Activated naive CD4-positive, alpha-beta T cell treated with anti-CD3 and anti-CD28 coated beads, Interleukin-2, amount 50 U/mL, for 72 hours (primary cell): ENCODE measurements around the gene LHX4. TPM values are rescaled to one million over a fixed set of nuclear protein-coding genes. Genes with fewer than 3 reads are reported as not detected.

Source experiments
- ATAC-seq, 2 donors: fragments of 150-1000 bp; cut with Tn5 transposase; 2 replicates each; pipeline ENCODE4 v1.10.0; 2021; ENCODE audit warnings: mild to moderate bottlenecking in 2 of 2, moderate library complexity in 2 of 2
- DNase-seq, 2 donors: peaks; one replicate each; pipeline ENCODE4 v3.0.0; 2021 to 2022; ENCODE audit warnings: low spot score in 2 of 2
- H3K27ac Mint-ChIP-seq, 2 donors: one replicate each; pipeline ENCODE4 v1.8.0; 2022; ENCODE audit warnings: mild to moderate bottlenecking in 2 of 2, mixed read lengths in 2 of 2
- H3K36me3 Mint-ChIP-seq, 2 donors: one replicate each; pipeline ENCODE4 v1.8.0; 2022; ENCODE audit warnings: mixed read lengths in 2 of 2
- H3K9me3 Mint-ChIP-seq, 2 donors: one replicate each; pipeline ENCODE4 v1.8.0; 2022; ENCODE audit warnings: mixed read lengths in 2 of 2
- total RNA-seq, 2 donors: library from RNA; stranded (reverse); gene quantifications; one replicate each; pipeline ENCODE4 v1.2.3, GENCODE V29; 2022

LHX4 gene
- total RNA-seq, 2 donors from 2014 or later = not detected

GRCh38 chr1:180233191-180234011 lies 3.3 kb downstream of the LHX4 start:
- no peak for DNase-seq
- Mint-ChIP-seq H3K27ac (no peak overlapping the region), H3K9me3 (no peaks in the 10 kb centered on the region), H3K36me3 (peaks cover 0 to 6% of the 10 kb centered on the region in 2 donors)
- no peak for ATAC-seq

- Mint-ChIP-seq H3K27ac (peak overlapping the region in 1 of 2 donors; percentile 22), H3K9me3 (no peaks in the 10 kb centered on the region), H3K36me3 (peaks cover 0 to 6% of the 10 kb centered on the region in 2 donors)
- ATAC-seq (no peak), DNase-seq (peak in 1 of 2 donors; percentile 37)
Measured at GRCh38 chr1:180234369-180235076, 4.5 kb downstream of the LHX4 start.

- Mint-ChIP-seq H3K36me3 (peaks cover 0 to 6% of the 10 kb centered on the region in 2 donors), H3K9me3 (no peaks in the 10 kb centered on the region), H3K27ac (no peak overlapping the region)
- DNase-seq (peak in 1 of 2 donors; percentile 29), ATAC-seq (no peak)
Measured at GRCh38 chr1:180235077-180235501, 5.0 kb downstream of the LHX4 start.

GRCh38 chr1:180235502-180236239 lies 5.6 kb downstream of the LHX4 start:
- Mint-ChIP-seq H3K27ac (no peak overlapping the region), H3K36me3 (peaks cover 0 to 6% of the 10 kb centered on the region in 2 donors), H3K9me3 (no peaks in the 10 kb centered on the region)
- DNase-seq (no peak), ATAC-seq (no peak)

GRCh38 chr1:180236698-180237509 lies 6.8 kb downstream of the LHX4 start:
- no peak for ATAC-seq
- Mint-ChIP-seq H3K36me3 (peaks cover 0 to 6% of the 10 kb centered on the region in 2 donors), H3K27ac (no peak overlapping the region), H3K9me3 (no peaks in the 10 kb centered on the region)
- DNase-seq = no peak

- Mint-ChIP-seq H3K27ac (no peak overlapping the region), H3K9me3 (no peaks in the 10 kb centered on the region), H3K36me3 (peaks cover 0 to 6% of the 10 kb centered on the region in 2 donors)
- no peak for DNase-seq
- peak in 1 of 2 donors; percentile 69 for ATAC-seq
Measured at GRCh38 chr1:180237869-180238476, 7.9 kb downstream of the LHX4 start.

GRCh38 chr1:180238675-180239074 lies 8.6 kb downstream of the LHX4 start:
- Mint-ChIP-seq H3K27ac (no peak overlapping the region), H3K9me3 (no peaks in the 10 kb centered on the region), H3K36me3 (peaks cover 0 to 6% of the 10 kb centered on the region in 2 donors)
- DNase-seq (no peak), ATAC-seq (no peak)

GRCh38 chr1:180239145-180240096 lies 9.4 kb downstream of the LHX4 start:
- no peak overlapping the region for H3K27ac Mint-ChIP-seq
- no peak for ATAC-seq
- H3K36me3 Mint-ChIP-seq = peaks cover 0 to 2% of the 10 kb centered on the region in 2 donors
- DNase-seq = no peak
- H3K9me3 Mint-ChIP-seq = no peaks in the 10 kb centered on the region

GRCh38 chr1:180241716-180242544 lies 11.9 kb downstream of the LHX4 start:
- Mint-ChIP-seq H3K27ac (no peak overlapping the region), H3K9me3 (no peaks in the 10 kb centered on the region), H3K36me3 (no peaks in the 10 kb centered on the region)
- no peak for DNase-seq
- ATAC-seq = no peak

GRCh38 chr1:180243517-180244221 lies 13.6 kb downstream of the LHX4 start:
- Mint-ChIP-seq H3K9me3 (no peaks in the 10 kb centered on the region), H3K27ac (no peak overlapping the region), H3K36me3 (no peaks in the 10 kb centered on the region)
- DNase-seq (no peak), ATAC-seq (no peak)

- H3K9me3 Mint-ChIP-seq = no peaks in the 10 kb centered on the region
- no peak overlapping the region for H3K27ac Mint-ChIP-seq
- H3K36me3 Mint-ChIP-seq = no peaks in the 10 kb centered on the region
- no peak for ATAC-seq
- no peak for DNase-seq
Measured at GRCh38 chr1:180244840-180245239, 14.8 kb downstream of the LHX4 start.

- ATAC-seq = peak in 1 of 2 donors; percentile 68
- no peak overlapping the region for H3K27ac Mint-ChIP-seq
- no peaks in the 10 kb centered on the region for H3K9me3 Mint-ChIP-seq
- H3K36me3 Mint-ChIP-seq = no peaks in the 10 kb centered on the region
- no peak for DNase-seq
Measured at GRCh38 chr1:180246579-180246978, 16.5 kb downstream of the LHX4 start.

GRCh38 chr1:180247061-180247460 lies 17.0 kb downstream of the LHX4 start:
- Mint-ChIP-seq H3K9me3 (no peaks in the 10 kb centered on the region), H3K27ac (no peak overlapping the region), H3K36me3 (no peaks in the 10 kb centered on the region)
- peak in 1 of 2 donors; percentile 47 for ATAC-seq
- DNase-seq = no peak

- no peak overlapping the region for H3K27ac Mint-ChIP-seq
- no peak for DNase-seq
- ATAC-seq = no peak
Measured at GRCh38 chr1:180247580-180247979, 17.5 kb downstream of the LHX4 start.

More at GRCh38 chr1:180247580-180247979, 17.5 kb downstream of the LHX4 start:
- Mint-ChIP-seq H3K9me3 (no peaks in the 10 kb centered on the region), H3K36me3 (no peaks in the 10 kb centered on the region)
